HEK293T (cell line): ENCODE data around the gene KBTBD2.

Source experiments
- ARNT ChIP-seq: fragments of 450-650 bp; IDR thresholded peaks from 2 replicates; pipeline ENCODE4 v1.6.1; 2017; ENCODE audit warnings: mild to moderate bottlenecking
- BHLHE40 ChIP-seq: fragments of 450-650 bp; IDR thresholded peaks from 2 replicates; pipeline ENCODE4 v1.6.1; 2016; ENCODE audit warnings: mild to moderate bottlenecking, moderate library complexity, borderline replicate concordance
- ELF4 ChIP-seq: fragments of 450-650 bp; IDR thresholded peaks from 2 replicates; pipeline ENCODE4 v1.6.1; 2017; ENCODE audit warnings: antibody characterized with exemption
- FOXA1 ChIP-seq: fragments of 450-650 bp; IDR thresholded peaks from 2 replicates; pipeline ENCODE4 v1.6.1; 2016; ENCODE audit warnings: mild to moderate bottlenecking
- FOXM1 ChIP-seq: fragments of 450-650 bp; IDR thresholded peaks from 2 replicates; pipeline ENCODE4 v1.6.1; 2017; ENCODE audit warnings: mild to moderate bottlenecking, borderline replicate concordance
- LEF1 ChIP-seq: fragments of 450-650 bp; IDR thresholded peaks from 2 replicates; pipeline ENCODE4 v1.6.1; 2017; ENCODE audit warnings: mild to moderate bottlenecking, borderline replicate concordance
- NFRKB ChIP-seq: fragments of 450-650 bp; IDR thresholded peaks from 2 replicates; pipeline ENCODE4 v1.6.1; 2016; ENCODE audit warnings: mild to moderate bottlenecking, moderate library complexity
- SP1 ChIP-seq: fragments of 450-650 bp; IDR thresholded peaks from 2 replicates; pipeline ENCODE4 v1.6.1; 2017
- SUZ12 ChIP-seq: fragments of 450-650 bp; IDR thresholded peaks from 2 replicates; pipeline ENCODE4 v1.6.1; 2016; ENCODE audit warnings: mild to moderate bottlenecking
- TARDBP ChIP-seq: fragments of 450-650 bp; IDR thresholded peaks from 2 replicates; pipeline ENCODE4 v1.6.1; 2016
- ZNF384 ChIP-seq: fragments of 450-650 bp; IDR thresholded peaks from 2 replicates; pipeline ENCODE4 v1.6.1; 2016

- TF ChIP-seq SUZ12, result no peak
- no peak for TF ChIP-seq FOXA1
- TF ChIP-seq BHLHE40, result no peak
- no peak for TF ChIP-seq SP1
- no peak for TF ChIP-seq LEF1
- TF ChIP-seq TARDBP, result no peak
- no peak for TF ChIP-seq NFRKB
- TF ChIP-seq FOXM1, result no peak
- TF ChIP-seq ZNF384, result no peak
- TF ChIP-seq ARNT, result no peak
- no peak for TF ChIP-seq ELF4
Measured at GRCh38 chr7:32870298-32870697, 21.3 kb downstream of the KBTBD2 start.
